GM19351 (cell line): ENCODE data around the gene GALNT13.

ENCODE experiments used
- ATAC-seq: cut with Tn5 transposase; IDR thresholded peaks from one replicate; pipeline ENCODE4 v1.9.1; 2021; ENCODE audit warnings: mild to moderate bottlenecking, moderate library complexity; ENCODE audit not compliant: unreplicated experiment

Gene GALNT13

DNA sequence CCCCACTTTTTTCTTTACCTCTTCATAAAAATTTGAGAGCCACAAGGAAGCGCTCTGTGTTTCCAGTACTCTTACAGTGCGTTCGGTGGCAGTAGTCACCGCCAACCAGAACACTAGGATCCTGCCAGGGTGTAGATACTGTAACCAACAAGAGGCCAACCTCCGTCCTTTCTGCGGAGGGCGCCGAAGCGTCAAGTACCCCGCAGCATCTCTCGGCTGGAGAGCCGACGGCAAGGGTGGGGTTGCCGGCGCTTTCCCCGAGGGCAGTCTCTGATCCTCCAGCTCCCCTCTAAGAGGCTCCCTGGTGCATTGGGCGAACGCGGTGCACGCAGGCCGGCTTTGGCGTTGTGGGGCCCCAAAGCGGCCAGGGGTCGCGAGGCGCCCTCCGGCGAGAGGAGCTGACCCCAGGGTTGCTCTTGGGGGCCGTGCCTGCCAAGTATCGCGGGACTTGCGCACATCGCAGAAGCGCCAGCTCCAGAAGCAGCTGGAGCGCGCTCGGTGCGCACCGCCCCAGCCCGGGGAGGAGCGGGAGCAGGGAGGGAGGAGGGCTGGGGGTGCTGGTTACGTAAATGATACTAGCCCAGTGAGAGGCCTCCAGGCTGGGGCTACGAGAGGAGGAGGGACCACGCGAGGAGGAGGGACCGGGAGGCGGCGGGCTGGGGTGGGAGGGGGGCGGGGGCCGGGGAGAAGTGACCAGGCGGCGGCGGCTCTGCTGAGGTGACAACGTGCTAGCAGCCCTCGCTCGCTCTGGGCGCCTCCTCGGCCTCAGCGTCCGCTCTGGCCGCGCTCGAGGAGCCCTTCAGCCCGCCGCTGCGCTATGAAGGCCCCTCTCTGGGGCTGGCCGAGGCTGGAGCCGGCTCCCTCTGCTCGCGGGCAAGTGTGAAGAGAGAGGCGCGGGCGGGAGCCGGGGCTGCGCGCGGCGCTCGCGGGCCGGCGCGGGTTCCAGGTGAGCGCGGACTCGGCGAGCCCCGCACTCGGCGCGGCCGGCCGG, at the start of gene GALNT13:
TSS of gene GALNT13 (plus strand) at position 692 of the 991 bp plus-strand sequence.
- ATAC-seq: no peak

DNA sequence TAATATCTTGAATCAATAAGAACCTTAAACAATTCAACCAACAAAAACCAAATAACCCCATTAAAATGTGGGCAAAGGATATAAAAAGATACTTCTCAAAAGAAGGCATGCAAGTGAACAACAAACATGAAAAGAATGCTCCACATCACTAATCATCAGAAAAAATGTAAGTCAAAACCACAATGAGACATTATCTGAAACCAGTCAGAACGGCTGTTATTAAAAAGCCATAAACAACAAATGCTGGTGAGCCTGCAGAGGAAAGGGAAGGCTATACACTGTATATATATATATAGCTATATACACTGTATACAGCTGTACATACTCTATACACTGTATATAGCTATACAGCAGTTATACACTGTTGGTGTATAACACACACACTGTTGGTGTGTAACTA, 47.8 kb upstream of the GALNT13 start:
- no peak for ATAC-seq

DNA sequence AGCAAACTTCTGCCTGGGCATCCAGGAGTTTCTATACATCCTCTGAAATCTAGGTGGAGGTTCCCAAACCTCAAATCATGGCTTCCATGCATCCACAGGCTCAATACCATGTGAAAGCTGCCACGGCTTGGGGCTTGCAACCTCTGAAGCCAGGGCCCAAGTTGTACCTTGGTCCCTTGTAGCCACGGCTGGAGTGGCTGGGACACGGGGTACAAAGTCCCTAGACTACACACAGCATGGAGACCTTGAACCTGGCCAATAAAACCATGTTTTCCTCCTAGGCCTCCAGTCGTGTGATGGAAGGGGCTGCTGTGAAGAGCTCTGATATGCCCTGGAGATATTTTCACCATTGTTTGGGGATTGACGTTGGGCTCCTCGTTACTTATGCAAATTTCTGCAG, 43.4 kb upstream of the GALNT13 start:
- ATAC-seq: no peak

GRCh38 chr2:153834662-153835061, 37.1 kb upstream of the GALNT13 start:
- no peak for ATAC-seq

DNA sequence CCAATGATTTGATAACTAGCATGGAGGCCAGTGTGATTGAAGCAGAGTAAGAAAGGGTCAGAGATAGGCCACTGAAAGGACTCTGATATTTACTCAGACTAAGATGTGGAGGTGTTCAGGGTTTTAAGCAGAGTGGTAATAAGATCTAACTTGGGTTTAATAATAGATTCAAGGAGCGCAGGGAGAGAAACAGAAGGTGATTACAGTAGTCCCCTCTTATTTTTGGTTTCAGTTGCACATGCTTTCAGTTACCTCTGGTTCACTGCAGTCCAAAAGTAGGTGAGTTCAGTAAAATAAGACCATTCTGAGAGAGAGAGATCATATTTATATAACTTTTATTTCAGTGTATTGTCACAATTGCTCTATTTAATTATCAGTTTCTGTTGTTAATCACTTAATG, 13.5 kb upstream of the GALNT13 start:
- ATAC-seq: no peak

DNA sequence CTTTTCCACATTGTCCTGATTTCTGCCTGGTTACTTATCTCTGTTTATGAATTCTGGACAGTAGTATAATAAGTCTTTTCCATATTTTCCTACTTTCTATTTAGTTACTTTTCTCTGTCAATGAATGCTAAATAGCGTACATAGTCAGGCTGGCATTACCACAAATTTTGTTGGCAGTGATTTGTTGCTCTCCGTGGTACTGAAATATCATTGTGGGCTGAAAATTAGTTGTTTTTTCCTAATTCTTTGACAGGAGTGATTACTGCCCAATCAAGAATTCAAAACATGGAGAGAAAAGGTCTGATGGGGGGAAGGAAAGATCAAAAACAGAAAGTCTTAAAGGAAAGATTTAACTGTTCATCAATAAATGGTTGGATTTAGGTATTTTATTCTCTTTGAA, 7.7 kb upstream of the GALNT13 start:
- no peak for ATAC-seq

- ATAC-seq: no peak
Observed at GRCh38 chr2:153866595-153866994, 5.1 kb upstream of the GALNT13 start.

DNA sequence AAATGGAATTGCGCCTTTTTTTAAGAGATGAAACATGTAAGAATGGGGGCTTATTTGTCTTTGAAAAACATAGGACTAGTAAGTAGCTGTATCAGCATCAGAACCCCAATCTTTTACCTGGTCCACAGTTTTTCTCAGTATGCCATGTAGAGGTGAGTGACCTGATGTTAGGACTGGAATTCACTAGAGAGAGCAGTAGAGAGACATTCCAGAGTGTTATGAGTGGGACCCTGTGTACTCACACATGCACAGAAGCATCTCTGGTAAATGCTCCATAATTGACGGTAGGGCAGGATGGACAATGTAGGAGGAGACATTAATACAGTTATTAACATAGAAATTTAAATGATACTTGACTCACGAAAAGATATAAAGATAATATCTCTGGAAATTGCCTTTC, 1.4 kb upstream of the GALNT13 start:
- no peak for ATAC-seq

DNA sequence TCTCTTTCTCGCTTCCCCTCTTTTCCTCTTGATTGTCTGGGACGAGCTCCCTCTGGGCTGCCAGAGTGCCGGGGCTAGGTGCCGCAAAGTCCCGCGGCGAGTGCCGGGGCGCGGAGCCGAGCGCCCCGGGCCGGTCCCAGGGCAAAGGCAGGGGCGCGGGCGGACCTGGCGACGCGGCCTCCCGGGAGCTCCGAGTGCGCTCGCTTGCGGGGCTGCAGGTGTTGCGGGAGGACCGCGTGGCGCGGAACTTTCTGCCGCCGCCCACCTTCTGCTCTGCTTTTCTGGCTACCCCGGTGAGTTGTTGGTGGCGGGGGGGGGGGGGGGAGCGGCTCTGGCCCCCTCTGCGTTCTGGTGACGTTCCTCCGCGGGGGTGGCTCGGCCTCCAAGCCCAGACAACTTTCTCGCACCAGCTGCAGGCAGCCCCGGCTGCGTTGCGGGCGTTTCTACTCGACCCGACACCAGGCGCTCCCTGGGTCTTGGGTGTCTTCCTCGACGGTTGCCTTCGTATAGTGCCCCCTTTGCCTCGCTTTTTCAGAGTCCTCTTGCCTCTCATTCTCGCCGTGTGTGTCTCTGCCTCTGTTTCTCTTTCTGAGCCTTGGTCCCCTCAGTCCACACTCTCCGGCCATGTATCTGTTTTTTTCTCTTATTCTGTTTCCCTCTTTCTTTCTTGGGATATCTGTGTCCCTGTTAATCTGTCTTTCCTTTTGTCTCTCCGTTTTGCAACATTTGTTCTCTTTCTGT, 759 bp downstream of the GALNT13 start:
- no peak for ATAC-seq

- ATAC-seq: no peak
Observed at GRCh38 chr2:153873052-153874048, 1.6 kb downstream of the GALNT13 start.

DNA sequence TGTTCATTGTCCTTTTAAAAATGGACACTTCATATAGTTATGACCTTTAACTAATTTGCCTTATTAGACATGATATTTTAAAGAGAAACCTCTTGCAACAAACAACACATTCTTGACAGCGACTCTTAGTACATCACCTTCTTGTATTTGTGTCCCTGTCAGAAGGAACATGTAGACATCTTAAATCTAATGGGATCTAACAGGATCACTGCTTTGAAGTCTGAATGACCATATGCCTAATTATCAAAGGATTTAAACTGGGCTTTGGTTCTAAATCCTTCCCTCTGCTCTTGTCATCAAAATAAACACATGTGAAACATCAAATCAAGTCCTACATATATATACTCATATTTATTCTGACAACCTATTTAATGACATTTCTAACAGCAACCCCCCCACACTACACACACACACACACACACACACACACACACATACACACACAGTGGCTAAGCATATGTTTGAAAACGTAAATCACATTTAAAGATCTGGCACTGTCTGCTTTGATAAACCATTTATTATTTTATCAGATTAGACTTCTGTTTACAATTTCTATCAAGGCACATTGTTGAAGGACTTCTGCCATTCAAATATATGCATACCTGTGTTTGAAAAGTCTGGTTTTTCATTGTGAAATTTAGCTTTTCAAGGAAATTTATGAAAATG, 4.2 kb downstream of the GALNT13 start:
- no peak for ATAC-seq

GRCh38 chr2:153880926-153881325, 9.2 kb downstream of the GALNT13 start:
- ATAC-seq: no peak

DNA sequence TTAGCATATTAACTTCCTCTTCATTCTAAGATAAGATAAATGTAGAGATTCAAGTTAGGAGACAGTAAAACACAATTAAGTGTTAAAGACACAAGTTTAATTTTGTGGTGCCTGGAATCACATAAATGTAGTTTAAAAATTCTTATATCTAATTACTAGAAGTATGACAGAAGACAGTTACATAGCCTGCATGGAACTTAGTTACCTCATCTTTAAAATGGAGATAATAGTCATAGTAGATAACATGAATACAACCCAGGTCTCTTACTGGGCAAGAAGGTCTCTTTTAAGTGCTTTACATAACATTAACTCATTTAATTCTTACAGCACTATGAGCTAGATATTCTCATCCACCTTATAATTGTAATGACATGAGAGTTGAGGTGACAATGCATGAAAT, 15.1 kb downstream of the GALNT13 start:
- no peak for ATAC-seq

- ATAC-seq: no peak
Observed at GRCh38 chr2:153890576-153890975, 18.9 kb downstream of the GALNT13 start.

- no peak for ATAC-seq
Observed at GRCh38 chr2:153891051-153891450, 19.3 kb downstream of the GALNT13 start.

DNA sequence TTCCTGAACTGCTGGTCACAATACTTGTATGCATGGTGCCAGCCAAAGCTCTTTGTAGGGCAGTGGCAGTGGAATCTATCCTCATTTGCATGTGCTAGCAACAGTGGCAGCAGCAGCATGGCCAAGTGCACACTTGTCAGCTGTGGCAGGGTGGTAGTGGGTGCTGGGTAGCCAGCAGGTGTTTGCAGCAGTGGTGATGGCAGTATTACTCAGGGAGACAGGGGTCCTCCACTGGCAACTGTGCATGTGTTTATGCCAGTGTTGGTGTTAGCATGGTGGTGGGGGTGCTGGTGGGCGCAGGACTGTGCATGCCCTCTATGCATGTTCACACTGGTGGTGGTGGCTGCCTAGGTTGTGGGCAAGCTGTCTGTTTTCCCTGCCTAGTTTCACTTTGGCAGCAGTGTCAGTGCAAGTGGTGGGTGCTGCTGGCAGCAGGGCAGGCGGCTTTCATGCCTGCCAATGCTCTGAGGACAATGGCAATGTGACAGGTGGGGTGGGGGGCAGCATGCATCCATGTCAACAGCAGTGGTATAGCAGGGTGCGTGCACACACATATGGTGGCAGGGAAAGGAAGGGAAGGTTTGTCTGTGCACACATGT, 41.2 kb downstream of the GALNT13 start:
- no peak for ATAC-seq

DNA sequence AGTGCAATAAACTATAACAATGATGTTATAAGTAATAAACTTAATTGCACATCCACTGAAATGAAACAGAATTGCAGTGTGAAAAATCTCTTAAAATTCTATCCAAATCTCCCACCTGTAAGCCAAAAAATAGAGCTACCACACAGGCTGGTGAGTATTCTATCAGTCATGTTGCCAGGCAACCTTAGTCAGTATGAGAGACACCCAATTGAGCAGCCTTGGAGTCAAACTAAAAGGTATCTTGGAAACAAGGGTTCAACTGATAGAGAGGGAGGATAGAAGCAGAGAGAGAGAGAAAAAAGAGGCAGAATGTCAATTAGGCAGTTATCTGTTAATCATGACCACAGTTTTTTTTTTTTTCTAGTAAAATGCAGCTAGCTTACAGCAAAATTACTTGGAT, 45.8 kb downstream of the GALNT13 start:
- ATAC-seq: no peak

GRCh38 chr2:153935511-153935910, 63.8 kb downstream of the GALNT13 start:
- no peak for ATAC-seq

DNA sequence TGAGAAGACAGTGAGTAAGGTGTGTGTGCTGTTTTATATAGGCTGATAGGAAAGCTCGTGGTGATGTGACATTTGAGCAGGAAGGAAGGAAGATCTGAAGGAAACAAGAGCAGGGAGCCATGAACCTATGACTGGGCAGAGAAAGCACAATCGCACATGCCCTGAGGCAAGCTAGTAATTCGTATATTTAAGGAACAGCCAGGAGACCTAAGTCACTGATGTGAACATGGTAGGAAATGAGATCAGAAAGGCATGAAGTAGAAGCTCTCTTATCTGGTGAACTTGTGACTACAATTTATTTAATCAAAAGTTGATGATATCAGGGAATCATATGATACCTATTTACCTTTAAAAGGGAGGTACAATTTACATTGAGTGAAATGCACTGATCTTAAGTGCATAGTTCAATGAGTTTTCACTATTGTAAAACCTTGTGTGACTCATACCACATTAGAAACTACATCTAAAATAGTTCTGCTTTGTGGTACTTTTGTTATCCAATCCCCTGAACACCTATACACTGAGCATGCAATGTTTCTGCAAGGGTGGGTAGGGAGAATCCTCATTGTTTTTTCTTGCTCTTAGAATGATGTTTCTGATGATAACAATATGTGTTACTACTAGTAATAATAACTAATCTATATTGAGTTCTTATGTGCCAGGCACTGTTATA, 67.5 kb downstream of the GALNT13 start:
- peak; percentile 51 for ATAC-seq
